H1 (cell line): ENCODE measurements around the gene ARID1B. TPM values are rescaled to one million over a fixed set of nuclear protein-coding genes. Genes with fewer than 3 reads are reported as not detected.
A peak's percentile ranks its signal among the peaks of the same experiment; 100 is the strongest.

Experiments
- CTCF ChIA-PET: fragments of 300-600 bp; sonication (Branson Sonifier 250); formaldehyde crosslinking; loops from one replicate; lab custom pipeline; 2021; ENCODE audit not compliant: partially characterized antibody; lab: Charles Lee
- POLR2A ChIA-PET: fragments of 300-600 bp; sonication (Branson Sonifier 250); formaldehyde crosslinking; loops from one replicate; lab custom pipeline; 2021; ENCODE audit warnings: inconsistent platforms; ENCODE audit not compliant: partially characterized antibody; lab: Charles Lee
- DNase-seq, 2 experiments: peaks; one replicate each; pipeline versions ENCODE4 v3.0.0 to v3.0.0-alpha.2; 2010 to 2022; ENCODE audit warnings: low spot score in 2 of 2, low read depth in 1 of 2, mixed read lengths in 1 of 2
- FAIRE-seq: peaks from 2 replicates; lab custom pipeline; 2011; peaks lifted over from hg19 to GRCh38; lab: Jason Lieb, UNC
- H2AFZ ChIP-seq: 2 replicates; pipeline ENCODE4 v1.8.1; 2012; ENCODE audit warnings: low read length, inconsistent platforms
- H2AK5ac ChIP-seq: 2 replicates; pipeline ENCODE4 v1.6.1; 2013; ENCODE audit warnings: low read depth, low read length
- H2BK120ac ChIP-seq: replicated peaks from 2 replicates; pipeline ENCODE3; 2013; ENCODE audit warnings: low read depth, low read length, inconsistent platforms
- H2BK12ac ChIP-seq: 2 replicates; pipeline ENCODE4 v1.6.1; 2013; ENCODE audit warnings: low read depth, low read length
- H2BK15ac ChIP-seq: 2 replicates; pipeline ENCODE4 v1.6.1; 2013; ENCODE audit warnings: low read length
- H2BK20ac ChIP-seq: 2 replicates; pipeline ENCODE4 v1.6.1; 2013; ENCODE audit warnings: low read length
- H2BK5ac ChIP-seq: 2 replicates; pipeline ENCODE4 v1.6.1; 2013; ENCODE audit warnings: low read depth, low read length
- H3K14ac ChIP-seq: 2 replicates; pipeline ENCODE4 v1.6.1; 2013; ENCODE audit warnings: inconsistent platforms; ENCODE audit not compliant: insufficient read length
- H3K18ac ChIP-seq: 2 replicates; pipeline ENCODE4 v1.6.1; 2013; ENCODE audit warnings: low read length; ENCODE audit errors: extremely low read depth
- H3K23ac ChIP-seq: 2 replicates; pipeline ENCODE4 v1.6.1; 2013; ENCODE audit warnings: inconsistent platforms; ENCODE audit not compliant: insufficient read length
- H3K23me2 ChIP-seq: 2 replicates; pipeline ENCODE4 v1.6.1; 2013; ENCODE audit warnings: low read depth, low read length
- H3K27ac ChIP-seq: 2 replicates; pipeline ENCODE4 v1.6.1; 2011; ENCODE audit warnings: low read depth, low read length, inconsistent platforms
- H3K27me3 ChIP-seq, 4 experiments: replicated peaks in 1 of 4; 1 replicate in 1 of 4; 2 replicates in 3 of 4; pipeline versions ENCODE4 v1.6.1 to v1.8.1; 2011 to 2013; ENCODE audit warnings: low read length in 3 of 4, mild to moderate bottlenecking in 3 of 4, inconsistent platforms in 2 of 4, mixed read lengths in 2 of 4, moderate library complexity in 1 of 4; ENCODE audit not compliant: control insufficient read depth in 3 of 4, insufficient read depth in 3 of 4; ENCODE audit errors: extremely low read depth in 1 of 4
- H3K36me3 ChIP-seq, 4 experiments: 2 replicates each; pipeline versions ENCODE4 v1.6.1 to v1.8.1; 2011 to 2013; ENCODE audit warnings: mild to moderate bottlenecking in 4 of 4, low read length in 3 of 4, moderate library complexity in 2 of 4, control low read depth in 1 of 4, inconsistent platforms in 1 of 4; ENCODE audit not compliant: insufficient read depth in 4 of 4, control insufficient read depth in 2 of 4
- H3K4ac ChIP-seq: replicated peaks from 2 replicates; pipeline ENCODE3; 2013; ENCODE audit warnings: low read length, low read depth, mixed read lengths, inconsistent platforms; ENCODE audit not compliant: insufficient read length
- H3K4me1 ChIP-seq, 4 experiments: replicated peaks in 1 of 4; 1 replicate in 1 of 4; 2 replicates in 3 of 4; pipeline versions ENCODE4 v1.6.1 to v1.8.1; 2011 to 2013; ENCODE audit warnings: low read length in 3 of 4, inconsistent platforms in 2 of 4, mixed read lengths in 1 of 4; ENCODE audit not compliant: insufficient read depth in 4 of 4, control insufficient read depth in 3 of 4
- H3K4me2 ChIP-seq, 2 experiments: 2 replicates each; pipeline versions ENCODE4 v1.6.1 to v1.8.1; 2011 to 2013; ENCODE audit warnings: low read depth in 2 of 2, low read length in 2 of 2, control low read depth in 1 of 2, inconsistent platforms in 1 of 2, mild to moderate bottlenecking in 1 of 2; ENCODE audit not compliant: insufficient read depth in 1 of 2
- H3K4me3 ChIP-seq, 4 experiments: fragments of 200-600, 300-600 bp in 1 of 4; sonication (generic), shearing (Covaris generic), sonication (Bioruptor Twin) in 1 of 4; 2 replicates each; pipeline versions ENCODE4 v1.5.1 to v1.8.1; 2011 to 2016; ENCODE audit warnings: low read length in 4 of 4, low read depth in 3 of 4, control low read depth in 2 of 4, inconsistent platforms in 2 of 4, mild to moderate bottlenecking in 2 of 4, mixed read lengths in 1 of 4, moderate library complexity in 1 of 4; ENCODE audit not compliant: insufficient read depth in 2 of 4; ENCODE audit errors: extremely low read depth in 1 of 4
- H3K56ac ChIP-seq: replicated peaks from 2 replicates; pipeline ENCODE3; 2013; ENCODE audit warnings: low read depth, mild to moderate bottlenecking, mixed read lengths, low read length, inconsistent platforms; ENCODE audit not compliant: insufficient read length
- H3K79me1 ChIP-seq: 2 replicates; pipeline ENCODE4 v1.6.1; 2013; ENCODE audit warnings: low read depth, low read length, control low read depth
- H3K79me2 ChIP-seq, 2 experiments: 2 replicates each; pipeline versions ENCODE4 v1.6.1 to v1.8.1; 2012 to 2013; ENCODE audit warnings: low read length in 2 of 2, mild to moderate bottlenecking in 2 of 2, inconsistent platforms in 1 of 2; ENCODE audit not compliant: insufficient read depth in 2 of 2, control insufficient read depth in 1 of 2
- H3K9ac ChIP-seq, 4 experiments: replicated peaks in 1 of 4; 1 replicate in 1 of 4; 2 replicates in 3 of 4; pipeline versions ENCODE4 v1.6.1 to v1.8.1; 2011 to 2013; ENCODE audit warnings: low read depth in 3 of 4, low read length in 3 of 4, control low read depth in 2 of 4, mild to moderate bottlenecking in 2 of 4, moderate library complexity in 2 of 4, inconsistent platforms in 1 of 4; ENCODE audit errors: extremely low read depth in 1 of 4
- H3K9me3 ChIP-seq, 2 experiments: 2 replicates each; pipeline versions ENCODE4 v1.6.1 to v1.8.1; 2012 to 2013; ENCODE audit warnings: mild to moderate bottlenecking in 2 of 2, moderate library complexity in 2 of 2, control low read depth in 1 of 2, inconsistent platforms in 1 of 2, low read depth in 1 of 2, low read length in 1 of 2, mixed read lengths in 1 of 2; ENCODE audit not compliant: insufficient read depth in 2 of 2
- H4K20me1 ChIP-seq, 2 experiments: replicated peaks in 1 of 2; 2 replicates each; pipeline versions ENCODE3 to v1.8.1; 2011 to 2013; ENCODE audit warnings: inconsistent platforms in 2 of 2, low read length in 2 of 2, mild to moderate bottlenecking in 1 of 2; ENCODE audit not compliant: insufficient read depth in 2 of 2, control insufficient read depth in 1 of 2
- H4K5ac ChIP-seq: 2 replicates; pipeline ENCODE4 v1.6.1; 2013; ENCODE audit warnings: low read length, low read depth, mixed read lengths, inconsistent platforms; ENCODE audit not compliant: insufficient read length
- H4K8ac ChIP-seq: 2 replicates; pipeline ENCODE4 v1.8.0; 2013; ENCODE audit warnings: mild to moderate bottlenecking, moderate library complexity, low read length, inconsistent platforms; ENCODE audit not compliant: insufficient read depth; ENCODE audit errors: extremely low read depth
- H4K91ac ChIP-seq: replicated peaks from 2 replicates; pipeline ENCODE3; 2013; ENCODE audit warnings: low read length, mixed read lengths, inconsistent platforms; ENCODE audit not compliant: insufficient read length
- ASH2L ChIP-seq: fragments of 200-600, 300-600 bp; sonication (generic); IDR thresholded peaks from one replicate; pipeline ENCODE4 v1.7.1; 2017; ENCODE audit warnings: low read length
- ATF2 ChIP-seq: IDR thresholded peaks from 2 replicates; pipeline ENCODE4 v1.6.1; 2012; ENCODE audit warnings: low read length, inconsistent platforms
- CREB1 ChIP-seq: IDR thresholded peaks from 2 replicates; pipeline ENCODE4 v1.6.1; 2012; ENCODE audit warnings: inconsistent platforms
- HDAC6 ChIP-seq: IDR thresholded peaks from one replicate; pipeline ENCODE4 v1.7.1; 2012; ENCODE audit warnings: low read depth, mild to moderate bottlenecking, inconsistent platforms, low read length, moderate library complexity
- KDM4A ChIP-seq: IDR thresholded peaks from one replicate; pipeline ENCODE4 v1.7.1; 2012; ENCODE audit warnings: low read depth, mild to moderate bottlenecking, moderate library complexity, low read length, inconsistent platforms; ENCODE audit not compliant: severe bottlenecking
- KDM5A ChIP-seq: fragments of 200-600 bp; IDR thresholded peaks from 2 replicates; pipeline ENCODE4 v1.7.1; 2012; ENCODE audit warnings: mild to moderate bottlenecking, low read length, inconsistent platforms, mixed read lengths
- RNF2 ChIP-seq: fragments of 200-900, 300-1000 bp; sonication (generic); IDR thresholded peaks from 2 replicates; pipeline ENCODE4 v1.7.1; 2016; ENCODE audit warnings: borderline replicate concordance, low read depth, mild to moderate bottlenecking, antibody characterized with exemption, low read length; ENCODE audit not compliant: poor library complexity, severe bottlenecking; ENCODE audit errors: missing control alignments
- RXRA ChIP-seq: IDR thresholded peaks from 2 replicates; pipeline ENCODE4 v1.6.1; 2011; ENCODE audit warnings: low read depth, mild to moderate bottlenecking, low read length, moderate library complexity; ENCODE audit not compliant: insufficient read depth
- TCF12 ChIP-seq: IDR thresholded peaks from 2 replicates; pipeline ENCODE4 v1.6.1; 2011; ENCODE audit warnings: low read depth, mild to moderate bottlenecking, low read length
- WGBS, 2 experiments: shearing (Covaris generic) in 1 of 2; methylation state at CpG; one replicate each; pipeline versions ENCODE4 v1.1.6 to v1.1.7; 2013 to 2015; ENCODE audit warnings: low lambda C conversion rate in 2 of 2, mixed read lengths in 2 of 2, inconsistent platforms in 1 of 2, low coverage in 1 of 2, missing lambda C conversion rate in 1 of 2; ENCODE audit not compliant: insufficient replicate concordance in 2 of 2, insufficient coverage in 1 of 2, insufficient read length in 1 of 2; ENCODE audit errors: extremely low coverage in 1 of 2, missing lambda C conversion rate in 1 of 2; 5-methylcytosine and 5-hydroxymethylcytosine counted together
- polyA plus RNA-seq, 7 experiments: library from polyadenylated mRNA; depleted of rRNA in 3 of 7; stranded (reverse) in 5 of 7; unstranded in 2 of 7; fragments of >200 nt in 5 of 7; fragments of 200-250 nt in 2 of 7; gene quantifications; 1 replicate in 5 of 7; 2 replicates in 1 of 7; 4 replicates in 1 of 7; pipeline versions ENCODE4 v1.2.1 to v1.2.3, GENCODE V29; 2011 to 2013; ENCODE audit warnings: missing spikeins in 2 of 7, mixed read lengths in 2 of 7
- total RNA-seq: library from RNA; stranded (reverse); fragmentation: NEBNext Ultra II Directional; extraction: Animal tissue kit (Norgen Biotek cat#: 25700); gene quantifications from 2 replicates; pipeline ENCODE4 v1.2.1, GENCODE V29; 2021

ARID1B gene
- total and polyA plus RNA-seq, 2 of the 8 experiments (the other 6 are each of a cell fraction or from before 2014, with no cell fraction given) = 24.3 to 70.3 TPM

DNA sequence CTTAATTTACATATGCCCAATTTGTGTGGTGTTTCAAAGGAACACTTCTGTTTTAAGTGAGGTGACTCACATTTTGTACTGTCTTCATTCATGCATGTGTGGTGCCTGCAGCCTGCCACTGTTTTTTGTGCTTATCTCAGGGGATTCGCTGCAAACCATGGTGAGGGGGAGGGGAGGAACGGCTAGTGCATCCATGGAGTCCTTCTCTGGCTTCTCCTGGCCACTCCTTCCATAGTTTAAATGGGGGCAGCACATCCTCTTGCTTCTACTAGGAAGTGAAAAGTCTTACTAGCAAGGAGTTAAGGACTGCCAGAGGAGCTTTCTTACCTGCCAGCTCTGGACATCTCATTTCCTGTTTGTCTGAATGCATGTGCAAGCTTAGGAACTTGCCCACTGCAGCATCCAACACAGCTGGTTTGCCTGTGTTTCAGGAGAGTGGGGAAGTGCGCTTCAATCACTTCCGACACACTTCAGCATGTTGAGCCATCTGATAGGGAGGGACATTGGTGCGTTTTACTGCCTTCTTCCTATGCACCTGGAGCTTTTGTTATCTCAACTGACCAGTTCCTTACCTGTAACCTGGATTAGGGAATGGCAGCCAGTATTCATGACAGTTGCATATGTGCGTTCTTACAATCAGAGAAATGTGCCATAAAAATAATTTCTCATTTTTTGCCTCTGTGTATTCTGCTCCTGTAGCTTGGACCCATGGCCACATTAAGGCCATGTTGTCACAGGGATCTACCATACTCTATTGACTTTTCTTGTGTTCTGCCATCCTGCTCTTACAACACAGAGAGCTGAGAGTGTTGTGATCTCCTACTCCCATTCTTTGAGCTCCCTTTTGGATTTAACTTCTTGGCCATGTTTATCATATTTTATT, 211.3 kb downstream of the ARID1B start:
- Histone ChIP-seq H3K4me3 (peak overlapping the region in 1 of 4 experiments; percentile 2; a peak in 1 of 8 replicates), H4K5ac (no peak overlapping the region), H3K14ac (no peak overlapping the region), H3K9me3 (no peaks in the 10 kb centered on the region), H2BK12ac (no peak overlapping the region; the same call in 1 of the 2 replicates), H3K23me2 (no peaks in the 10 kb centered on the region), H2AFZ (no peak overlapping the region), H2BK120ac (no peak overlapping the region), H3K4me1 (peaks cover 8 to 26% (median 17%) of the 10 kb centered on the region in 4 experiments; a peak in 5 of 7 replicates), H2BK20ac (no peak overlapping the region), H3K18ac (no peak overlapping the region), H4K20me1 (peaks cover 2 to 4% of the 10 kb centered on the region in 2 experiments), H3K56ac (no peak overlapping the region), H3K27me3 (no peaks in the 10 kb centered on the region), H3K4me2 (peak overlapping the region; percentile 41 to 47), H4K91ac (no peak overlapping the region), H3K23ac (no peak overlapping the region), H3K9ac (no peak overlapping the region; a peak in 1 of 7 replicates), H2BK5ac (0 out of 2 replicates have a peak overlapping the region, but pooled peaks have one; percentile 1), H3K36me3 (no peaks in the 10 kb centered on the region), H2AK5ac (0 out of 2 replicates have a peak overlapping the region, but pooled peaks have one; percentile 28), H3K79me1 (peaks cover 11% of the 10 kb centered on the region), H3K27ac (peak overlapping the region; percentile 48; the same call in 1 of the 2 replicates), H3K79me2 (peaks cover 3 to 95% of the 10 kb centered on the region in 2 experiments; a peak in 3 of 4 replicates), H2BK15ac (no peak overlapping the region), H3K4ac (no peak overlapping the region), H4K8ac (no peak overlapping the region)
- DNase-seq (no peak), FAIRE-seq (no peak)
- POLR2A ChIA-PET = interaction anchor here (1.1 to 1.8 kb wide), 2 partner anchors 12 to 28 kb away, joined by 4 to 5 read pairs; no protein-coding TSS in a partner anchor
- 68% methylated on average over 6 of the region's 6 CpGs; no CpG with 5 or more reads in 1 of the 2 experiments for WGBS, 2 experiments
- CTCF ChIA-PET = interaction anchor here (1.1 to 2.0 kb wide), 4 partner anchors 11 to 46 kb away, joined by 3 to 10 read pairs (median 5); no protein-coding TSS in a partner anchor
- TF ChIP-seq ASH2L (no peak), CREB1 (no peak), HDAC6 (no peak), KDM5A (no peak), ATF2 (no peak), TCF12 (no peak), RNF2 (no peak), KDM4A (no peak), RXRA (no peak)
